Measurements from ENCODE around the gene GNG7. TPM values are rescaled to one million over a fixed set of nuclear protein-coding genes. Genes with fewer than 3 reads are reported as not detected.
A peak's percentile ranks its signal among the peaks of the same experiment; 100 is the strongest.
"Not testable (repeated sequence)": the region's sequence is repeated elsewhere in the genome, so short reads cannot be mapped to it uniquely, and the experiment has no call there.

Gene GNG7
- total RNA-seq, 1 donor from 2014 or later = 8.5 TPM

DNA sequence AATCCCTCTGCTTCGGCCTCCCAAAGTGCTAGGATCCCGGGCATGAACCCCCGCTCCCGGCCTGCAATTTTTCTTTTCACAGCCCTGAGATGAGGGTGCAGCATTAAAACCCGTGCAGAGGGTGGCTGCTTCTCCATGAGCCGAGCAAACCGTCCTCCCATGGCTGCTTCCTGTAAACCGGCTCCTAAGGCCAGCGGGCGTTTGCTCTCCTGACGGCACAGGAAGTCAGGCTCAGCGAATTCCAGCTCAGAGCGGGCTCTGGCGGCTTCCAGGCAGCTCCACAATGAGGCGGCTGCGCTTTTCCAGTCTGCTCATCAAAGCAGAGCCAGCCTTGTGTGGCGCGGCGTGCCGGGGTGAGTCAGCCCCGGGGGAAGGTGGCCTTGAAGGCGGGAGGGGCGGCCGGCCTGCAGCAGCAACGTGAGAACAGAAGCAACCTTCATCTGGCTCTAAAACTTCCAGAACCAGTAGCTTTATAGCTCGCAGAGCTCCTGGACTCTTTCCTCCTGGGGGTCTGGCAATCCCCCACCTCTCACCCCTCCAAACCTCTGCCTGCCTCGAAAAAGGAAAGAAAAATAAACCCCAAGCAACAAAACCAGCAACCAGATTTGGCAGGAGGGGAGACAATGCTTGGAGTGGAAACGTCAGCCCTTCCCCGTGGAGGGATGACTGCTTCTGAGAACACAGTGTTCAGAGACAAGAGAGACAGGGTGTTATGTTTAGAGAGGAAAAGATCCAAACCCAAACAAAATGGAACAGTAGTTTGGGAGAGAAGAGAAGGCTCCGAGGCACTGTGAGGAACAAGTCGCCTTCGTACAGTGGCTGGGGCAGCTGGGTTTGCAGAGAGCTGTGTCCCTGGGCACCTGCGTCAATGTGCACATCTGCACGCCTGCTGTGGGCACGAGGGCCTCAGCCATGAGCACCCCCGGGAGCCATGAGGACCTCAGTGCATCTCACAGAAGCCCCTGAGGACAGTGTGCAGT, 158.7 kb downstream of the GNG7 start:
- TF ChIP-seq, protein P1, sequence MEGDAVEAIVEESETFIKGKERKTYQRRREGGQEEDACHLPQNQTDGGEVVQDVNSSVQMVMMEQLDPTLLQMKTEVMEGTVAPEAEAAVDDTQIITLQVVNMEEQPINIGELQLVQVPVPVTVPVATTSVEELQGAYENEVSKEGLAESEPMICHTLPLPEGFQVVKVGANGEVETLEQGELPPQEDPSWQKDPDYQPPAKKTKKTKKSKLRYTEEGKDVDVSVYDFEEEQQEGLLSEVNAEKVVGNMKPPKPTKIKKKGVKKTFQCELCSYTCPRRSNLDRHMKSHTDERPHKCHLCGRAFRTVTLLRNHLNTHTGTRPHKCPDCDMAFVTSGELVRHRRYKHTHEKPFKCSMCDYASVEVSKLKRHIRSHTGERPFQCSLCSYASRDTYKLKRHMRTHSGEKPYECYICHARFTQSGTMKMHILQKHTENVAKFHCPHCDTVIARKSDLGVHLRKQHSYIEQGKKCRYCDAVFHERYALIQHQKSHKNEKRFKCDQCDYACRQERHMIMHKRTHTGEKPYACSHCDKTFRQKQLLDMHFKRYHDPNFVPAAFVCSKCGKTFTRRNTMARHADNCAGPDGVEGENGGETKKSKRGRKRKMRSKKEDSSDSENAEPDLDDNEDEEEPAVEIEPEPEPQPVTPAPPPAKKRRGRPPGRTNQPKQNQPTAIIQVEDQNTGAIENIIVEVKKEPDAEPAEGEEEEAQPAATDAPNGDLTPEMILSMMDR (IDR thresholded peaks at IDR 0.05; ENCODE audit: unreplicated experiment) = no peak
- peaks cover 51% of the 10 kb centered on the region for H3K4me1 Mint-ChIP-seq
- peak overlapping the region; percentile 40 for H3K4me3 Mint-ChIP-seq
- peak overlapping the region; percentile 99 for H3K27ac Mint-ChIP-seq
- no peaks in the 10 kb centered on the region for H3K9me3 Mint-ChIP-seq
- no peaks in the 10 kb centered on the region for H3K27me3 Mint-ChIP-seq (ENCODE audit: low read depth)
- peak; percentile 84 to 89 for DNase-seq (ENCODE audit: low spot score in 2 of 2, unreplicated experiment in 2 of 2)
- no peaks in the 10 kb centered on the region for H3K36me3 Mint-ChIP-seq

DNA sequence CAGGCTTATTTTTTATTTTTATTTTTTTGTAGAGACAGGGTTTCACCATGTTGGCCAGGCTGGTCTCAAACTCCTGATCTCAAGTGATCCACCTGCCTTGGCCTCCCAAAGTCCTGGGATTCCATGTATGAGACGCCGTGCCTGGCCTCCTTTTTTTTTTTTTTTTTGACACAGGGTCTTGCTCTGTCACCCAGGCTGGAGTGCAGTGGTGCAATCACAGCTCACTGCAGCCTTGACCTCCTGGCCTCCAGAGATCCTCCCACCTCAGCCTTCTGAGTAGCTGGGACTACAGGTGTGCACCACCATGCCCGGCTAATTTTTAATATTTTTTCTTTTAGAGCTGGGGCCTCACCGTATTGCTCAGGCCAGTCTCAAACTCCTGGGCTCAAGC, 159.4 kb downstream of the GNG7 start:
- H3K9me3 Mint-ChIP-seq; DNase-seq (ENCODE audit: low spot score in 2 of 2, unreplicated experiment in 2 of 2); H3K36me3 Mint-ChIP-seq; H3K27me3 Mint-ChIP-seq (ENCODE audit: low read depth): not testable (repeated sequence)
- H3K27ac Mint-ChIP-seq = peak overlapping the region; percentile 99
- H3K4me1 Mint-ChIP-seq = peaks cover 51% of the 10 kb centered on the region
- H3K4me3 Mint-ChIP-seq = peak overlapping the region; percentile 40

DNA sequence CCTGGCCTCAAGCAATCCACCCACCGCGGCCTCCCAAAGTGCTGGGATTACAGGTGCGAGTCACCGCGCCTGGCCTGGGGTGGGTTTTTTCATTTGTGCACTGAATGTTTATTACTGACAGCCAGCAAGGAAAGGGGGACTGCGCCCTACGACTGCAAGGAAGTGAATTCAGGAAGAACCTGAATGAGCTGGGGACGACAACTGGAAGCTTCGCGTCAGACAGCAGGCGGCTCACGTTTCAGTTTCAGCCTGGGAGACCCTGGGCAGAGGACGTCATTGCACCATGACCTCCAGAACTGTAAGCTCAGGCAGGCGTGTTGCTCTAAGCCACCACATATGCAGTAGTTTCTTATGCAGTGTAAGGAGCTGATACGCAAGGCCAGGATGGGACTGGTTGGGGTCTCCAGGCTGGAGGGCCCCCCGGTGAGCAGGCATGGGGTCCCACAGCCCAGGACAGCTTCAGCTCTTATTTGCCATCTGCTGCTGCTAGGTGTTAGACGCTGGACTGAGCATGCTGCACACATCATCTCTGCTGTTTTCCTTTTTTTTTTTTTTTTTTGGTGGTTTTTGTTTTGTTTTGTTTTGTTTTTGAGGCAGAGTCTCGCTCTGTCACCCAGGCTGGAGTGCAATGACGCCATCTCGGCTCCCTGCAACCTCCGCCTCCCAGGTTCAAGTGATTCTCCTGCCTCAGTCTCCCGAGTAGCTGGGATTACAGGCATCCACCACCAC, 160.0 kb downstream of the GNG7 start:
- Mint-ChIP-seq H3K27ac (peak overlapping the region; percentile 99), H3K9me3 (no peaks in the 10 kb centered on the region), H3K36me3 (no peaks in the 10 kb centered on the region), H3K4me3 (no peak overlapping the region), H3K27me3 (ENCODE audit: low read depth) (no peaks in the 10 kb centered on the region), H3K4me1 (peaks cover 51% of the 10 kb centered on the region)
- TF ChIP-seq, protein P1 (IDR thresholded peaks at IDR 0.05; ENCODE audit: unreplicated experiment) = no peak
- DNase-seq (ENCODE audit: low spot score in 2 of 2, unreplicated experiment in 2 of 2) = no peak

DNA sequence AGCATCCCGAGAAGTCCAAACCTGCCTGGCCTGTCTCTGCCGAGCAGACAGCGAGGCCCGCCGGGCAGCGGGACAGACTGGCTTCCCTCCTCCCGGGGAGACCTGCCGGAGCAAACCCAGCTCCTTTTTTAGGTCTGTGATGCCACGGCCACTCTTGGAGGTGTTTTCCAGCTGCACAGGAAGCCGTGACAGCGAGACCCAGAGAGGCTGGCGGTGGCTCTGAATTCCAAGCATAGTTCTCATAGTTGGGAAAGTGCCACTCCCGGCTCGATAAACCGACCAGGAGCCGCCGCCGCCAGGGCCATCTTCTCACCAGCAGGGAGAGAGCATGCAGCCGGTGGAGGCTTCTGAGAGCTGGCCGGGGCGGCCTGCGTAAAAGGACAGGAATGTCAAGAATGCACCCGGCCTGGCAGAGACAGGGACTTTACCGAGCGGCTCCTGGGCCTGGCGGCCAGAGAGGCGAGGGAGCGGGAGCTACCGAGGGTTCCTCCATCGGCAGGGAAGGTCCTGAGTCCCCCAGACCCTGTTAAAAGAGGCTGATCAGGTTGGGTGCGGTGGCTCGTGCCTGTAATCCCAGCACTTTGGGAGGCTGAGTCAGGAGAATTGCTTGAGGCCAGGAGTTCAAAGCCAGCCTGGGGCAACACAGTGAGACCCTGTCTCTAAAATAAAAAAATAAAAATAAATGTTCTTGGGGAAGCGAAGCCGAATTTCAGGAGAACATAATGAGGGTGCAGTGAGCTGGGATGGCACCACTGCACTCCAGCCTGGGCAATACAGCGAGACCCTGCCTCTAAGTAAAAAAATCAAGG, 161.6 kb downstream of the GNG7 start:
- no peaks in the 10 kb centered on the region for H3K9me3 Mint-ChIP-seq
- H3K4me3 Mint-ChIP-seq = peak overlapping the region; percentile 31
- peak; percentile 89 to 94 for DNase-seq (ENCODE audit: low spot score in 2 of 2, unreplicated experiment in 2 of 2)
- H3K27ac Mint-ChIP-seq = peak overlapping the region; percentile 99
- H3K36me3 Mint-ChIP-seq = no peaks in the 10 kb centered on the region
- no peaks in the 10 kb centered on the region for H3K27me3 Mint-ChIP-seq (ENCODE audit: low read depth)
- TF ChIP-seq, protein P1 (IDR thresholded peaks at IDR 0.05; ENCODE audit: unreplicated experiment) = no peak
- H3K4me1 Mint-ChIP-seq = peaks cover 45% of the 10 kb centered on the region

DNA sequence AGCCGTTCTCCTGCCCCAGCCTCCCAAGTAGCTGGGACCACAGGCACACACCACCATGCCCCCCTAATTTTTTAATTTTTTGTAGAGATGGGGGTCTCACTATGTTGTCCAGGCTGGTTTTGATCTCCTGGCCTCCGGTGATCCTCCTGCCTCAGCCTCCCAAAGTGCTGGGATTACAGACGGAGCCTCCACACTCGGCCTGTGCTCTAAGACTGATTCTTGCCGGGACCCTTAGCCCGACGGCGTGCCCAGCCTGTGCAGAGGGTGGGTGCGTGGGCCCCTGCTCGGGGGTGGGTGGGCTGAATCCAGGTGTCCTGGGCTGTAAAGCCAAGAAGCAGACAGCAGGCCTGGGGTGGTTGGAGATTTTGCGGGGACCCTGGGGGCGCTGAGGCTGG, 162.2 kb downstream of the GNG7 start:
- Mint-ChIP-seq H3K27me3 (ENCODE audit: low read depth) (no peaks in the 10 kb centered on the region), H3K27ac (peak overlapping the region; percentile 99), H3K36me3 (no peaks in the 10 kb centered on the region), H3K4me1 (peaks cover 48% of the 10 kb centered on the region), H3K9me3 (no peaks in the 10 kb centered on the region), H3K4me3 (peak overlapping the region; percentile 28)
- DNase-seq (ENCODE audit: low spot score in 2 of 2, unreplicated experiment in 2 of 2) = no peak
- TF ChIP-seq, protein P1 (IDR thresholded peaks at IDR 0.05; ENCODE audit: unreplicated experiment) = no peak
